ENCODE data around the gene KLHDC4. TPM values are rescaled to one million over a fixed set of nuclear protein-coding genes. Genes with fewer than 3 reads are reported as not detected.
A peak's percentile ranks its signal among the peaks of the same experiment; 100 is the strongest.
"Not testable (repeated sequence)": the region's sequence is repeated elsewhere in the genome, so short reads cannot be mapped to it uniquely, and the experiment has no call there.

KLHDC4 gene
- total RNA-seq, 1 donor from 2014 or later: 85.6 TPM

GRCh38 chr16:87795336-87795735 lies 29.6 kb upstream of the KLHDC4 start:
- Mint-ChIP-seq H3K4me3 (no peak overlapping the region), H3K27ac (no peak overlapping the region), H3K36me3 (ENCODE audit: low read depth) (peaks cover 2% of the 10 kb centered on the region), H3K27me3 (ENCODE audit: insufficient read depth) (peaks cover 2% of the 10 kb centered on the region), H3K4me1 (ENCODE audit: low read depth) (no peaks in the 10 kb centered on the region), H3K9me3 (no peaks in the 10 kb centered on the region)
- no peak for DNase-seq (ENCODE audit: low spot score)
- intact Hi-C loops (cut with micrococcal nuclease): no loop called here

GRCh38 chr16:87794485-87795078 lies 28.8 kb upstream of the KLHDC4 start:
- Mint-ChIP-seq H3K9me3 (no peaks in the 10 kb centered on the region), H3K4me3 (no peak overlapping the region), H3K27ac (no peak overlapping the region), H3K36me3 (ENCODE audit: low read depth) (peaks cover 2% of the 10 kb centered on the region), H3K4me1 (ENCODE audit: low read depth) (no peaks in the 10 kb centered on the region), H3K27me3 (ENCODE audit: insufficient read depth) (peaks cover 2% of the 10 kb centered on the region)
- intact Hi-C loops (cut with micrococcal nuclease): no loop called here
- DNase-seq (ENCODE audit: low spot score): no peak

GRCh38 chr16:87792205-87792565 lies 26.4 kb upstream of the KLHDC4 start:
- DNase-seq (ENCODE audit: low spot score): no peak
- Mint-ChIP-seq H3K4me1 (ENCODE audit: low read depth) (no peaks in the 10 kb centered on the region), H3K36me3 (ENCODE audit: low read depth) (no peaks in the 10 kb centered on the region), H3K9me3 (no peaks in the 10 kb centered on the region), H3K27ac (no peak overlapping the region), H3K4me3 (no peak overlapping the region), H3K27me3 (ENCODE audit: insufficient read depth) (peaks cover 2% of the 10 kb centered on the region)
- intact Hi-C loops (cut with micrococcal nuclease): no loop called here

DNA sequence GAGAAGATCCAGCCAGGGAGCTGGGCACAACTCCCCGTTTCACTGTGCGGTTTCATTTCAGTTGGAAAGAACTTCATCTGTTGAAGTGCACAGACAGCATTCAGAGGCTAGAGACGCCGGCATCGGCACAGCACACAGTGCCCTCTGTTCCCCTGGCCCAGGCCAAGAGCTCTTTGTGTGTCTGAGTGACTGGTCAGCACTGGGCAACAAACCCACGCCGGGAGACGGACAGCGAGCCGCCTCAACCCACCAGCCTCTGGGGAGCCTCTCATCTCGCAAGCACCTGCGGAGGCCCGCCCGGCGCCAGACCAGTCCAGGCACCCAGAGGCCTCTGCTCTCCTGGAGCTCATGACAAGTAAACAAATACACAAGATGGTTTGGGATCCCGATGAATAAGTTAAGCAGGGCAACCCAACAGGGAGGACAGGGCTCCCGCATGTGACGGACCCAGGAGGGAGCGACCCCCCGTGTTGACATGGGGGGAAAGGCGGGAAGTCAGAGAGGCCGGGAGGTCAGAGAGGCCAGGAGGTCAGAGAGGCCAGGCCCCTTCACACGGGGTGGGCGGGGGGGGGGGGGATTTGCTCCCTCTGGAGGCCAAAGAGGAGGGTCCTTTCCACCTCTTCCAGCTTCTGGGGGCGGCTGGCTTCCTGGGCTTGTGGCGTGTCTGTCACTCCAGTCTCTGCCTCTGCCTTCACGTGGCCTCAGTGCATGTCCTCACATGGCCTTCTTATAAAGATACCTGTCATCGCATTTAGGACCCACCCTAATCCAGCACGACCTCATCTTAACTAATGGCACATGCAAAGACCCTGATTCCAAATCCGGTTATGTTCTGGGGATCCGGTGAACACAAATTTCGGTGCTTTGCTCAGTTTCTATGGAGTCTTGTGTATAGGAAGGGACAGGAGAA lies 25.8 kb upstream of the KLHDC4 start:
- H3K4me1 Mint-ChIP-seq (ENCODE audit: low read depth): no peaks in the 10 kb centered on the region
- H3K27me3 Mint-ChIP-seq (ENCODE audit: insufficient read depth): peaks cover 2% of the 10 kb centered on the region
- DNase-seq (ENCODE audit: low spot score): no peak
- H3K4me3 Mint-ChIP-seq: no peak overlapping the region
- intact Hi-C loops (cut with micrococcal nuclease): no loop called here
- H3K36me3 Mint-ChIP-seq (ENCODE audit: low read depth): no peaks in the 10 kb centered on the region
- no peaks in the 10 kb centered on the region for H3K9me3 Mint-ChIP-seq
- H3K27ac Mint-ChIP-seq: no peak overlapping the region

DNA sequence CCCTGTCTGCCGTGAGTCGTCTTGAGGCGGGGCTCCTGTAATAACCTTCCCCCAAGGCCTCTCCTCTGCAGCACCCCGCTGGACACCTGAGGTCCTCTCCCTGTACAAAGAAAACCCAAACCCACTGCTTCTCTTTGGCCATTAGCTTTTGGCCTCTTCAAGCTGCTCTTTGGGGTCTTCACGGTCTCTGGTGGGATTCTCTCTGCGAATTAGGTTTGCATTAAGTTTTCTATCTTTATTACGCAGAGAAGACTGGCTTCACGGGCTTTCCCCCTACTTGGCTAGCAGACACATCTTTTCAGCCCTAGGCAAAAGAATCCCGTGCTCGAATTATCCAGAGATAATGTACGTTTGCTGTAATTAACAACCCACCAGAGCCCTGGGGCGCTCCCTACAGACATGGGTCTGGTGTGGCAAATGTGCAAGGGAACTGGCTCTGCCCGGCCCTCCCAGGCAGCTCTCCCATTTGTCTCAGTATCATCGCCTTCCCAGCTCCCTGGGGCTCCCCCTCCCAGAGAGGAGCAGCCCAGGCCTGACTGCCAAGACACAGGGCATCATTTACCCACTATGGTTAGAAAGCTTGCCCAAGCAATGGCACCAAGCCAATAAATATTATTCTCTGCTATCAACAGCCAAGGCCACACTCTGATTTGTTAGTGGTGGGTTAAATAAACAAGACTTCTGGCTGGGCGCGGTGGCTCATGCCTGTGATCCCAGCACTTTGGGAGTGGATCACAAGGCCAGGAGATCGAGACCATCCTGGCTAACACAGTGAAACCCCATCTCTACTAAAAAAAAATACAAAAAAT lies 24.7 kb upstream of the KLHDC4 start:
- Mint-ChIP-seq H3K27me3 (ENCODE audit: insufficient read depth) (peaks cover 6% of the 10 kb centered on the region), H3K4me3 (no peak overlapping the region), H3K36me3 (ENCODE audit: low read depth) (no peaks in the 10 kb centered on the region), H3K4me1 (ENCODE audit: low read depth) (no peaks in the 10 kb centered on the region), H3K9me3 (no peaks in the 10 kb centered on the region), H3K27ac (no peak overlapping the region)
- intact Hi-C loops (cut with micrococcal nuclease): no loop called here
- no peak for DNase-seq (ENCODE audit: low spot score)

- H3K27me3 Mint-ChIP-seq (ENCODE audit: insufficient read depth): peaks cover 6% of the 10 kb centered on the region
- no peaks in the 10 kb centered on the region for H3K36me3 Mint-ChIP-seq (ENCODE audit: low read depth)
- H3K4me3 Mint-ChIP-seq: no peak overlapping the region
- H3K4me1 Mint-ChIP-seq (ENCODE audit: low read depth): no peaks in the 10 kb centered on the region
- DNase-seq (ENCODE audit: low spot score): no peak
- intact Hi-C loops (cut with micrococcal nuclease): no loop called here
- no peak overlapping the region for H3K27ac Mint-ChIP-seq
- H3K9me3 Mint-ChIP-seq: no peaks in the 10 kb centered on the region
Observed at GRCh38 chr16:87789437-87790291, 23.9 kb upstream of the KLHDC4 start.

GRCh38 chr16:87788730-87789436 lies 23.1 kb upstream of the KLHDC4 start:
- H3K27me3 Mint-ChIP-seq (ENCODE audit: insufficient read depth); H3K4me1 Mint-ChIP-seq (ENCODE audit: low read depth); DNase-seq (ENCODE audit: low spot score); H3K4me3 Mint-ChIP-seq; H3K36me3 Mint-ChIP-seq (ENCODE audit: low read depth); H3K9me3 Mint-ChIP-seq; H3K27ac Mint-ChIP-seq; intact Hi-C loops (cut with micrococcal nuclease): not testable (repeated sequence)

- H3K27ac Mint-ChIP-seq; H3K36me3 Mint-ChIP-seq (ENCODE audit: low read depth); H3K9me3 Mint-ChIP-seq; H3K4me3 Mint-ChIP-seq; H3K4me1 Mint-ChIP-seq (ENCODE audit: low read depth); intact Hi-C loops (cut with micrococcal nuclease); H3K27me3 Mint-ChIP-seq (ENCODE audit: insufficient read depth); DNase-seq (ENCODE audit: low spot score): not testable (repeated sequence)
Observed at GRCh38 chr16:87787451-87788091, 21.8 kb upstream of the KLHDC4 start.

GRCh38 chr16:87784812-87785211 lies 19.0 kb upstream of the KLHDC4 start:
- H3K36me3 Mint-ChIP-seq (ENCODE audit: low read depth): no peaks in the 10 kb centered on the region

DNA sequence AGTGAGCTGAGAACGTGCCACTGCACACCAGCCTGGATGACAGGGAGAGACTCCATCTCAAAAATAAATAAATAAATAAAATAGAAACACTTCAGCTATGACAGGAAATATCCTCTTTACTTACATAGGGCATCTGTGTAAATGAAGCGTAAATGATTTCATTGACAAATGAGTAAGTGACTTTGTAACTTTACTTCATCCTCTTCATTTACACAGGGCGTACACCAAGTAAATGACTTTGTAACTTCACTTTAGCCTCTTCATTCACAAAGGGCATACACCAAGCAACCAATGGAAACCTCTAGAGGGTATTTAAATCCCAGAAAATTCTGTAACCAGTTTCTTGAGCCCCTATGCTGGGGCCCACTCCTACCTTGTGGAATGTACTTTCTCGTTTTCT lies 16.2 kb upstream of the KLHDC4 start:
- peaks cover 4% of the 10 kb centered on the region for H3K27me3 Mint-ChIP-seq (ENCODE audit: insufficient read depth)
- H3K36me3 Mint-ChIP-seq (ENCODE audit: low read depth): no peaks in the 10 kb centered on the region
- intact Hi-C loops (cut with micrococcal nuclease): no loop called here
- H3K4me1 Mint-ChIP-seq (ENCODE audit: low read depth): peaks cover 47% of the 10 kb centered on the region
- no peaks in the 10 kb centered on the region for H3K9me3 Mint-ChIP-seq
- no peak for DNase-seq (ENCODE audit: low spot score)
- no peak overlapping the region for H3K4me3 Mint-ChIP-seq
- H3K27ac Mint-ChIP-seq: no peak overlapping the region

More at GRCh38 chr16:87784812-87785211, 19.0 kb upstream of the KLHDC4 start:
- intact Hi-C loops (cut with micrococcal nuclease): no loop called here
- no peaks in the 10 kb centered on the region for H3K9me3 Mint-ChIP-seq
- peaks cover 4% of the 10 kb centered on the region for H3K27me3 Mint-ChIP-seq (ENCODE audit: insufficient read depth)
- no peak overlapping the region for H3K27ac Mint-ChIP-seq
- H3K4me1 Mint-ChIP-seq (ENCODE audit: low read depth): peaks cover 26% of the 10 kb centered on the region
- no peak for DNase-seq (ENCODE audit: low spot score)
- H3K4me3 Mint-ChIP-seq: no peak overlapping the region

DNA sequence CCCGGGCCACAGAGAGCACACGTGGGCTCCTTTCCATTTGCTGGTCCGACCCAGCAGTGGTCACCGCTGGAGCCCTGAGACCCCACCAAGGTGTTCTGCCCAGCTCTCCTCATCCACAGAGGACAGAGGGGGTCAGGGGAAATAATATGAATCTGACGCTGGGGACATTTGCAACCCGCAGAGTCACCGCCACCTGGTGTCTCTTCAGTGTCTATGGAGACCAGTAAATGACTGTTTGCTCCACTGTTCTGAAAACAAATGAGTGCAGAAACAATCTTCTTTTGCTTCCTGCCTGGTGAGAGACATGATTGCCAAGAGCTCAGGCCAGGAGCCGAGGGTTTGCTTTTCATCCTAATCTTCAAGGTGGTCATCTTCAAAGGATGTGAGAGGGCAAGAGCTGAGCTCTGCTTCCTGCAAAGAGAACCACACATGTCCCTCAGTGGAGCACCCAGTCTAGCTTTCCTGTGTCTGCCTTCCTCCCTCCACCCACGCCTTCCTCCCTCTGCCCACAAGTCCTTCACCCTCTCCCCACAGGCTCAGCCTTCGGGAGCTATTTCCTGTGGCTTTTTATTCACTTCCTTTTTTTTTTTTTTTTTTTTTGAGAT lies 14.7 kb upstream of the KLHDC4 start:
- peak overlapping the region; percentile 70 for H3K4me3 Mint-ChIP-seq
- peak overlapping the region; percentile 95 for H3K27ac Mint-ChIP-seq
- intact Hi-C loops (cut with micrococcal nuclease): no loop called here
- no peaks in the 10 kb centered on the region for H3K36me3 Mint-ChIP-seq (ENCODE audit: low read depth)
- peaks cover 51% of the 10 kb centered on the region for H3K4me1 Mint-ChIP-seq (ENCODE audit: low read depth)
- H3K27me3 Mint-ChIP-seq (ENCODE audit: insufficient read depth): no peaks in the 10 kb centered on the region
- DNase-seq (ENCODE audit: low spot score): peak; percentile 58
- no peaks in the 10 kb centered on the region for H3K9me3 Mint-ChIP-seq

Measured in activated T-helper 1 cell treated with anti-CD3 and anti-CD28 coated beads, Interleukin-12 subunit alpha, Interleukin-12 subunit beta, Interleukin-2, Interleukin-4 antibody, amounts not matched to agents 30 ng/mL and 10 ng/mL and 1 ng/mL, durations not matched to agents 14 hours and 24 hours and 36 hours (primary cell).